H1 (cell line): Measurements from ENCODE around the gene NEK2. TPM values are rescaled to one million over a fixed set of nuclear protein-coding genes. Genes with fewer than 3 reads are reported as not detected.

Source experiments
- MAFK ChIP-seq: IDR thresholded peaks from 2 replicates; pipeline ENCODE4 v1.6.1; 2012; ENCODE audit warnings: low read depth, mild to moderate bottlenecking, improper control_type of control experiment, low read length
- polyA plus RNA-seq, 7 experiments: library from polyadenylated mRNA; depleted of rRNA in 3 of 7; stranded (reverse) in 5 of 7; unstranded in 2 of 7; fragments of >200 nt in 5 of 7; fragments of 200-250 nt in 2 of 7; gene quantifications; 1 replicate in 5 of 7; 2 replicates in 1 of 7; 4 replicates in 1 of 7; pipeline versions ENCODE4 v1.2.1 to v1.2.3, GENCODE V29; 2011 to 2013; ENCODE audit warnings: missing spikeins in 2 of 7, mixed read lengths in 2 of 7
- total RNA-seq: library from RNA; stranded (reverse); fragmentation: NEBNext Ultra II Directional; extraction: Animal tissue kit (Norgen Biotek cat#: 25700); gene quantifications from 2 replicates; pipeline ENCODE4 v1.2.1, GENCODE V29; 2021

The NEK2 gene
- total and polyA plus RNA-seq, 2 of the 8 experiments (the other 6 are each of a cell fraction or from before 2014, with no cell fraction given): 8.4 to 22.9 TPM

- TF ChIP-seq MAFK: no peak
These were observed 13.0 kb upstream of the NEK2 start (continued) for GRCh38 chr1:211688421-211688820.
